SK-N-SH (cell line): ENCODE results near the gene WWC2.

Experiments
- CTCF ChIP-seq: fragments of 200-600 bp; sonication (generic); IDR thresholded peaks from 2 replicates; pipeline ENCODE4 v1.6.1; 2017; ENCODE audit warnings: antibody characterized with exemption, mild to moderate bottlenecking, moderate library complexity
- EZH2phosphoT487 ChIP-seq: fragments of 200-600 bp; sonication (generic); IDR thresholded peaks from 2 replicates; pipeline ENCODE4 v1.6.1; 2017; ENCODE audit warnings: low read depth, mixed run types, mild to moderate bottlenecking, antibody characterized with exemption, moderate library complexity, borderline replicate concordance
- JUND ChIP-seq: IDR thresholded peaks from 2 replicates; pipeline ENCODE4 v1.4.0; 2012
- NRF1 ChIP-seq: IDR thresholded peaks from 2 replicates; pipeline ENCODE4 v1.6.1; 2012; ENCODE audit warnings: low read depth, mild to moderate bottlenecking, low read length
- RXRA ChIP-seq: IDR thresholded peaks from 2 replicates; pipeline ENCODE4 v1.4.0; 2012; ENCODE audit warnings: low read depth, mild to moderate bottlenecking, borderline replicate concordance
- SMC3 ChIP-seq: IDR thresholded peaks from 2 replicates; pipeline ENCODE4 v1.6.1; 2012; ENCODE audit warnings: low read depth, low read length, improper control_type of control experiment
- TAF1 ChIP-seq: IDR thresholded peaks from 2 replicates; pipeline ENCODE4 v1.6.1; 2012; ENCODE audit warnings: low read depth, mild to moderate bottlenecking, low read length, moderate library complexity, borderline replicate concordance

GRCh38 chr4:183147983-183148382, 48.9 kb downstream of the WWC2 start:
- no peak for TF ChIP-seq SMC3
- TF ChIP-seq CTCF: no peak
- no peak for TF ChIP-seq RXRA
- TF ChIP-seq NRF1: no peak
- TF ChIP-seq JUND: no peak
- TF ChIP-seq EZH2phosphoT487: no peak
- TF ChIP-seq TAF1: no peak
